GM12878 (cell line): ENCODE results near the gene FBXO33. TPM values are rescaled to one million over a fixed set of nuclear protein-coding genes. Genes with fewer than 3 reads are reported as not detected.
A peak's percentile ranks its signal among the peaks of the same experiment; 100 is the strongest.

Source experiments
- ATAC-seq: fragments of 200-7000 bp; cut with Tn5 transposase; 3 replicates; pipeline ENCODE4 v1.9.1; 2020; ENCODE audit warnings: mild to moderate bottlenecking, moderate library complexity
- BruUV-seq: library from RNA; stranded (reverse); fragments of 400-500 nt; replicated peaks from 2 replicates; lab custom pipeline; 2021; lab: Mats Ljungman, UMichigan
- CTCF ChIA-PET: fragments of 300-600 bp; sonication (Branson Sonifier 250); formaldehyde crosslinking; extraction: SDS; loops from one replicate; lab custom pipeline; 2021; ENCODE audit warnings: inconsistent platforms; lab: Yijun Ruan, JAX
- POLR2A ChIA-PET: fragments of 350-600 bp; formaldehyde crosslinking; extraction: SDS; loops from one replicate; lab custom pipeline; 2021; ENCODE audit warnings: inconsistent platforms; lab: Charles Lee
- RAD21 ChIA-PET: fragments of 300-600 bp; sonication (Branson Sonifier 250); formaldehyde crosslinking; loops from one replicate; lab custom pipeline; 2023; ENCODE audit warnings: antibody characterized with exemption; ENCODE audit not compliant: unreplicated experiment; lab: Charles Lee
- SMC1A ChIA-PET: fragments of 300-600 bp; sonication (Branson Sonifier 250); formaldehyde crosslinking; loops from one replicate; lab custom pipeline; 2023; ENCODE audit not compliant: unreplicated experiment, uncharacterized antibody; lab: Charles Lee
- DNase-seq: peaks from one replicate; pipeline ENCODE4 v3.0.0-alpha.2; 2011; ENCODE audit warnings: low read depth, low spot score
- FAIRE-seq: peaks from 3 replicates; lab custom pipeline; 2011; peaks lifted over from hg19 to GRCh38; lab: Jason Lieb, UNC
- H2AFZ ChIP-seq: 2 replicates; pipeline ENCODE4 v1.6.0; 2011; ENCODE audit warnings: low read depth, low read length, control low read depth; ENCODE audit not compliant: control insufficient read depth
- H3K27ac ChIP-seq: 2 replicates; pipeline ENCODE4 v1.5.1; 2011; ENCODE audit warnings: control low read depth; ENCODE audit not compliant: control insufficient read depth, insufficient read depth
- H3K27me3 ChIP-seq, 2 experiments: replicated peaks in 1 of 2; 2 replicates each; pipeline versions ENCODE4 v1.6.0 to v1.6.1; 2011; ENCODE audit warnings: low read length in 1 of 2; ENCODE audit not compliant: control insufficient read depth in 2 of 2, insufficient read depth in 2 of 2
- H3K36me3 ChIP-seq, 2 experiments: 2 replicates each; pipeline ENCODE4 v1.5.1; 2011; ENCODE audit warnings: low read length in 1 of 2; ENCODE audit not compliant: control insufficient read depth in 2 of 2, insufficient read depth in 2 of 2
- H3K4me1 ChIP-seq: 2 replicates; pipeline ENCODE4 v1.6.1; 2011; ENCODE audit warnings: mild to moderate bottlenecking, low read length, moderate library complexity, mixed read lengths; ENCODE audit not compliant: control insufficient read depth, insufficient read depth
- H3K4me2 ChIP-seq: 2 replicates; pipeline ENCODE4 v1.6.0; 2011; ENCODE audit warnings: control low read depth; ENCODE audit not compliant: control insufficient read depth, insufficient read depth
- H3K4me3 ChIP-seq: fragments of 200-600 bp; sonication (generic); 2 replicates; pipeline ENCODE4 v1.5.1; 2016
- H3K79me2 ChIP-seq: 2 replicates; pipeline ENCODE4 v1.6.0; 2011; ENCODE audit warnings: low read length; ENCODE audit not compliant: control insufficient read depth, insufficient read depth
- H3K9ac ChIP-seq: 2 replicates; pipeline ENCODE4 v1.8.0; 2011; ENCODE audit warnings: low read length, control low read depth, mixed read lengths; ENCODE audit not compliant: control insufficient read depth, insufficient read depth
- H3K9me3 ChIP-seq: replicated peaks from 3 replicates; pipeline ENCODE4 v1.5.1; 2011; ENCODE audit warnings: mild to moderate bottlenecking, low read length; ENCODE audit not compliant: control insufficient read depth, insufficient read depth
- H4K20me1 ChIP-seq: 2 replicates; pipeline ENCODE4 v1.6.0; 2011; ENCODE audit not compliant: control insufficient read depth, insufficient read depth
- CBFB ChIP-seq: IDR thresholded peaks from 2 replicates; pipeline ENCODE4 v1.6.1; 2016; ENCODE audit warnings: antibody characterized with exemption, low read depth
- E2F8 ChIP-seq: fragments of 450-650 bp; IDR thresholded peaks from 2 replicates; pipeline ENCODE4 v1.6.1; 2018; ENCODE audit warnings: mild to moderate bottlenecking, low read depth, moderate library complexity; ENCODE audit not compliant: partially characterized antibody
- HDGF ChIP-seq: fragments of 450-650 bp; IDR thresholded peaks from 2 replicates; pipeline ENCODE4 v1.6.1; 2016; ENCODE audit warnings: antibody characterized with exemption
- ZBTB4 ChIP-seq: fragments of 450-650 bp; formaldehyde crosslinking; IDR thresholded peaks from 2 replicates; pipeline ENCODE4 v1.4.0; 2022; ENCODE audit warnings: mild to moderate bottlenecking, moderate library complexity
- ZNF384 ChIP-seq: IDR thresholded peaks from 2 replicates; pipeline ENCODE4 v1.6.1; 2012; ENCODE audit warnings: low read depth, mild to moderate bottlenecking, low read length, improper control_type of control experiment, borderline replicate concordance
- in situ Hi-C: fragments of 300-500 bp; cut with MboI; formaldehyde crosslinking; loops from 9 replicates; pipeline ENCODE4 v1.14.3; 2018; ENCODE audit warnings: mixed read lengths
- intact Hi-C: fragments of 100-400 bp; cut with micrococcal nuclease; formaldehyde crosslinking; loops from one replicate; pipeline ENCODE4 v1.14.2; 2022; ENCODE audit not compliant: unreplicated experiment
- polyA plus RNA-seq, 11 experiments: library from polyadenylated mRNA; depleted of rRNA in 4 of 11; unstranded in 6 of 11; stranded (reverse) in 5 of 11; fragments of >200 nt; fragmentation: Nextera tagmentation in 4 of 11; fragmentation: Illumina TruSeq in 1 of 11; extraction: Ambion mirVana in 4 of 11; extraction: Trizol in 1 of 11; gene quantifications; 1 replicate in 1 of 11; 2 replicates in 10 of 11; pipeline versions ENCODE4 v1.2.1 to v1.2.3, GENCODE V29; 2011 to 2016; ENCODE audit warnings: inconsistent platforms in 2 of 11, missing spikeins in 2 of 11, low read depth in 1 of 11
- total RNA-seq, 4 experiments: library from RNA; depleted of rRNA in 3 of 4; stranded (reverse); fragments of >200 nt in 3 of 4; fragmentation: Illumina TruSeq in 1 of 4; extraction: Trizol in 1 of 4; gene quantifications; 2 replicates each; pipeline versions ENCODE4 v1.2.1 to v1.2.3, GENCODE V29; 2013 to 2021

FBXO33 gene
- total and polyA plus RNA-seq, 10 of the 15 experiments (the other 5 are each of a cell fraction or from before 2014, with no cell fraction given): 4.7 to 56.9 (median 19.6) TPM

GRCh38 chr14:39396448-39396847, 35.8 kb downstream of the FBXO33 start:
- Histone ChIP-seq H3K9me3 (no peaks in the 10 kb centered on the region), H3K36me3 (peaks cover 0 to 14% of the 10 kb centered on the region in 2 experiments), H2AFZ (no peak overlapping the region), H3K4me3 (no peak overlapping the region), H3K4me2 (no peak overlapping the region), H3K9ac (no peak overlapping the region), H3K79me2 (no peaks in the 10 kb centered on the region), H3K27ac (no peak overlapping the region), H3K27me3 (no peaks in the 10 kb centered on the region), H4K20me1 (no peaks in the 10 kb centered on the region), H3K4me1 (no peaks in the 10 kb centered on the region)
- FAIRE-seq (peak; percentile 49), DNase-seq (no peak), ATAC-seq (no peak)
- in situ Hi-C loops: no loop called here
- POLR2A ChIA-PET: interaction anchor here (1.0 kb wide), 1 partner anchor 30 kb away, joined by 3 read pairs; no protein-coding TSS in a partner anchor
- no TSS peak for BruUV-seq
- no peak for TF ChIP-seq CBFB
- TF ChIP-seq ZBTB4: no peak
- no peak for TF ChIP-seq E2F8
- TF ChIP-seq HDGF: no peak
- no peak for TF ChIP-seq ZNF384
- SMC1A ChIA-PET: interaction anchor here (1.3 to 1.5 kb wide), 2 partner anchors 12 to 72 kb away, joined by 3 to 4 read pairs; no protein-coding TSS in a partner anchor
- CTCF ChIA-PET: interaction anchor here (0.7 to 1.5 kb wide), 2 partner anchors 30 to 71 kb away, joined by 3 to 8 read pairs; no protein-coding TSS in a partner anchor
- intact Hi-C loops: no loop called here
- RAD21 ChIA-PET: interaction anchor here (1.2 kb wide), 1 partner anchor 164 kb away, joined by 4 read pairs; no protein-coding TSS in a partner anchor
